ENCODE measurements around the gene FAM169A. TPM values are rescaled to one million over a fixed set of nuclear protein-coding genes. Genes with fewer than 3 reads are reported as not detected.

FAM169A gene
- total and polyA plus RNA-seq, 8 donors = under 0.01 to 11.2 (median 0.35) TPM; not detected in 1

GRCh38 chr5:74822288-74822687 lies 43.9 kb downstream of the FAM169A start:
- Histone ChIP-seq H3K4me1 (no peaks in the 10 kb centered on the region), H3K36me3 (no peaks in the 10 kb centered on the region), H3K4me3 (no peak overlapping the region), H3K27me3 (no peaks in the 10 kb centered on the region), H3K9me3 (no peaks in the 10 kb centered on the region), H3K27ac (no peak overlapping the region)
- TF ChIP-seq CTCF (IDR thresholded peaks at IDR 0.05) = no peak
- no peak for TF ChIP-seq POLR2A (IDR thresholded peaks at IDR 0.05)
- TF ChIP-seq POLR2AphosphoS5 (IDR thresholded peaks at IDR 0.05) = no peak
- no peak for TF ChIP-seq EP300 (IDR thresholded peaks at IDR 0.05)
- intact Hi-C loops (cut with DNase I; ENCODE audit: low total_unique reads) = no loop called here
- no peak for DNase-seq
- WGBS, 5 donors = 94 to 100% (median 97%) methylated on average over 1 of the region's 1 CpG

- whole genome bisulfite sequencing, 5 donors = 36 to 57% (median 52%) methylated on average over 1 of the region's 1 CpG
- no peak overlapping the region for H3K27ac ChIP-seq
- no peaks in the 10 kb centered on the region for H3K36me3 ChIP-seq
- DNase-seq = no peak
- no peaks in the 10 kb centered on the region for H3K4me1 ChIP-seq
- no peaks in the 10 kb centered on the region for H3K27me3 ChIP-seq
- no peaks in the 10 kb centered on the region for H3K9me3 ChIP-seq
- TF ChIP-seq POLR2A (IDR thresholded peaks at IDR 0.05) (no peak), CTCF (IDR thresholded peaks at IDR 0.05) (no peak), EP300 (IDR thresholded peaks at IDR 0.05) (no peak), POLR2AphosphoS5 (IDR thresholded peaks at IDR 0.05) (no peak)
- intact Hi-C loops (cut with DNase I; ENCODE audit: low total_unique reads) = no loop called here
- no peak overlapping the region for H3K4me3 ChIP-seq
Measured at GRCh38 chr5:74816875-74817274, 49.3 kb downstream of the FAM169A start.

GRCh38 chr5:74810915-74811314 lies 55.3 kb downstream of the FAM169A start:
- intact Hi-C loops (cut with DNase I; ENCODE audit: low total_unique reads) = no loop called here
- DNase-seq = no peak
- Histone ChIP-seq H3K36me3 (no peaks in the 10 kb centered on the region), H3K4me3 (no peak overlapping the region), H3K27me3 (no peaks in the 10 kb centered on the region), H3K9me3 (no peaks in the 10 kb centered on the region), H3K4me1 (no peaks in the 10 kb centered on the region), H3K27ac (no peak overlapping the region)
- WGBS, 5 donors = 83 to 97% (median 92%) methylated on average over 4 of the region's 4 CpGs
- TF ChIP-seq POLR2AphosphoS5 (IDR thresholded peaks at IDR 0.05) (no peak), POLR2A (IDR thresholded peaks at IDR 0.05) (no peak), CTCF (IDR thresholded peaks at IDR 0.05) (no peak), EP300 (IDR thresholded peaks at IDR 0.05) (no peak)

GRCh38 chr5:74801941-74802340 lies 64.2 kb downstream of the FAM169A start:
- intact Hi-C loops (cut with DNase I; ENCODE audit: low total_unique reads) = no loop called here
- H3K27ac ChIP-seq = no peak overlapping the region
- DNase-seq = no peak
- H3K4me1 ChIP-seq = no peaks in the 10 kb centered on the region
- TF ChIP-seq POLR2A (IDR thresholded peaks at IDR 0.05) (no peak), POLR2AphosphoS5 (IDR thresholded peaks at IDR 0.05) (no peak), CTCF (IDR thresholded peaks at IDR 0.05) (no peak), EP300 (IDR thresholded peaks at IDR 0.05) (no peak)
- no peak overlapping the region for H3K4me3 ChIP-seq
- no peaks in the 10 kb centered on the region for H3K27me3 ChIP-seq
- H3K36me3 ChIP-seq = peaks cover 0 to 6% (median 0%) of the 10 kb centered on the region in 4 donors
- WGBS, 5 donors = 42 to 52% (median 44%) methylated on average over 1 of the region's 1 CpG
- H3K9me3 ChIP-seq = no peaks in the 10 kb centered on the region
